ENCODE results near the gene NCAPD2. TPM values are rescaled to one million over a fixed set of nuclear protein-coding genes. Genes with fewer than 3 reads are reported as not detected.
A peak's percentile ranks its signal among the peaks of the same experiment; 100 is the strongest.

The NCAPD2 gene
- total RNA-seq, 2 donors from 2014 or later: 90.3 to 150 TPM

- Mint-ChIP-seq H3K27me3 (ENCODE audit: insufficient read depth) (no peaks in the 10 kb centered on the region), H3K27ac (no peak overlapping the region), H3K4me3 (no peak overlapping the region), H3K9me3 (no peaks in the 10 kb centered on the region), H3K4me1 (peaks cover 10% of the 10 kb centered on the region), H3K36me3 (ENCODE audit: low read depth) (peaks cover 93% of the 10 kb centered on the region)
- Histone ChIP-seq H3K27ac (ENCODE audit: low read depth, low read length) (no peak overlapping the region), H3K9ac (ENCODE audit: extremely low read depth, low read length, poor library complexity, severe bottlenecking) (no peak overlapping the region), H3K4me3 (ENCODE audit: low read length) (no peak overlapping the region), H3K27me3 (ENCODE audit: control insufficient read depth, insufficient read depth, low read length, poor library complexity, severe bottlenecking) (no peaks in the 10 kb centered on the region), H3K9me3 (ENCODE audit: control insufficient read depth, low read length) (no peaks in the 10 kb centered on the region), H3K36me3 (ENCODE audit: control insufficient read depth, insufficient read depth, low read length) (peaks cover 92% of the 10 kb centered on the region), H3K4me1 (ENCODE audit: control insufficient read depth, insufficient read depth, low read length) (peaks cover 2% of the 10 kb centered on the region)
- TF ChIP-seq CTCF (conservative IDR thresholded peaks at IDR 0.05): no peak
- 93 to 100% methylated on average over 3 to 4 of the region's 4 CpGs for WGBS, 2 experiments (ENCODE audit: insufficient coverage in 1 of 2, insufficient read length in 1 of 2)
- DNase-seq: no peak
Measured at GRCh38 chr12:6527711-6528110, 33.8 kb downstream of the NCAPD2 start.

- H3K9me3 Mint-ChIP-seq: no peaks in the 10 kb centered on the region
- Histone ChIP-seq H3K9me3 (ENCODE audit: control insufficient read depth, low read length) (no peaks in the 10 kb centered on the region), H3K27me3 (ENCODE audit: control insufficient read depth, insufficient read depth, low read length, poor library complexity, severe bottlenecking) (no peaks in the 10 kb centered on the region), H3K9ac (ENCODE audit: extremely low read depth, low read length, poor library complexity, severe bottlenecking) (no peak overlapping the region), H3K4me1 (ENCODE audit: control insufficient read depth, insufficient read depth, low read length) (peaks cover 3% of the 10 kb centered on the region), H3K4me3 (ENCODE audit: low read length) (no peak overlapping the region), H3K27ac (ENCODE audit: low read depth, low read length) (no peak overlapping the region), H3K36me3 (ENCODE audit: control insufficient read depth, insufficient read depth, low read length) (peaks cover 82% of the 10 kb centered on the region)
- WGBS, 2 experiments (ENCODE audit: insufficient coverage in 1 of 2, insufficient read length in 1 of 2): 87 to 92% methylated on average over 13 to 17 of the region's 17 CpGs
- H3K27me3 Mint-ChIP-seq (ENCODE audit: insufficient read depth): no peaks in the 10 kb centered on the region
- no peak for TF ChIP-seq CTCF (conservative IDR thresholded peaks at IDR 0.05)
- no peak for DNase-seq
- peaks cover 15% of the 10 kb centered on the region for H3K4me1 Mint-ChIP-seq
- H3K36me3 Mint-ChIP-seq (ENCODE audit: low read depth): peaks cover 83% of the 10 kb centered on the region
- H3K4me3 Mint-ChIP-seq: no peak overlapping the region
- H3K27ac Mint-ChIP-seq: peak overlapping the region; percentile 35
Measured at GRCh38 chr12:6528539-6529235, 34.8 kb downstream of the NCAPD2 start.

GRCh38 chr12:6529291-6529737 is 35.4 kb downstream of the NCAPD2 start:
- H3K27me3 Mint-ChIP-seq (ENCODE audit: insufficient read depth): no peaks in the 10 kb centered on the region
- no peaks in the 10 kb centered on the region for H3K9me3 Mint-ChIP-seq
- no peak overlapping the region for H3K4me3 Mint-ChIP-seq
- 89 to 100% methylated on average over 1 to 9 of the region's 9 CpGs for WGBS, 2 experiments (ENCODE audit: insufficient coverage in 1 of 2, insufficient read length in 1 of 2)
- H3K27ac Mint-ChIP-seq: no peak overlapping the region
- no peak for DNase-seq
- no peak overlapping the region for H3K27ac ChIP-seq (ENCODE audit: low read depth, low read length)
- peaks cover 76% of the 10 kb centered on the region for H3K36me3 ChIP-seq (ENCODE audit: control insufficient read depth, insufficient read depth, low read length)
- no peak for TF ChIP-seq CTCF (conservative IDR thresholded peaks at IDR 0.05)
- H3K36me3 Mint-ChIP-seq (ENCODE audit: low read depth): peaks cover 78% of the 10 kb centered on the region
- no peak overlapping the region for H3K9ac ChIP-seq (ENCODE audit: extremely low read depth, low read length, poor library complexity, severe bottlenecking)
- no peaks in the 10 kb centered on the region for H3K27me3 ChIP-seq (ENCODE audit: control insufficient read depth, insufficient read depth, low read length, poor library complexity, severe bottlenecking)
- H3K4me3 ChIP-seq (ENCODE audit: low read length): no peak overlapping the region
- no peaks in the 10 kb centered on the region for H3K9me3 ChIP-seq (ENCODE audit: control insufficient read depth, low read length)
- peaks cover 3% of the 10 kb centered on the region for H3K4me1 ChIP-seq (ENCODE audit: control insufficient read depth, insufficient read depth, low read length)
- peaks cover 15% of the 10 kb centered on the region for H3K4me1 Mint-ChIP-seq
